ENCODE data around the gene PAQR9.

- TF ChIP-seq POLR2A (IDR thresholded peaks at IDR 0.05; ENCODE audit: low read depth, low read length) (no peak), TAF1 (IDR thresholded peaks at IDR 0.05; ENCODE audit: low read depth, low read length) (no peak), SPI1 (IDR thresholded peaks at IDR 0.05; ENCODE audit: low read depth, low read length) (no peak), POLR2AphosphoS5 (IDR thresholded peaks at IDR 0.05; ENCODE audit: low read depth, low read length) (no peak)
These were observed 24.2 kb upstream of the PAQR9 start for GRCh38 chr3:142987707-142988106.

Measured in GM12891 (cell line).